PC-3 (cell line): ENCODE results near the gene VSIR. TPM values are rescaled to one million over a fixed set of nuclear protein-coding genes. Genes with fewer than 3 reads are reported as not detected.

Experiments
- ATAC-seq: fragments of 200-7000 bp; cut with Tn5 transposase; 2 replicates; pipeline ENCODE4 v1.9.1; 2020; ENCODE audit warnings: mild to moderate bottlenecking, moderate library complexity
- BruUV-seq: library from RNA; stranded (reverse); fragments of 400-500 nt; replicated peaks from 2 replicates; lab custom pipeline; 2021; lab: Mats Ljungman, UMichigan
- CTCF ChIA-PET: fragments of 300-600 bp; sonication (Branson Sonifier 250); formaldehyde crosslinking; loops from one replicate; lab custom pipeline; 2022; ENCODE audit warnings: antibody characterized with exemption; lab: Charles Lee
- POLR2A ChIA-PET: fragments of 300-600 bp; sonication (Branson Sonifier 250); formaldehyde crosslinking; loops from one replicate; lab custom pipeline; 2022; ENCODE audit warnings: antibody characterized with exemption; ENCODE audit not compliant: unreplicated experiment; lab: Charles Lee
- DNase-seq: peaks from one replicate; pipeline ENCODE4 v3.0.0-alpha.2; 2015
- H2AFZ ChIP-seq: fragments of 300-600 bp; sonication (generic); 2 replicates; pipeline ENCODE4 v1.6.0; 2016; ENCODE audit warnings: antibody characterized with exemption, low read length
- H3F3A ChIP-seq: fragments of 300-600 bp; sonication (generic); one replicate; pipeline ENCODE4 v1.6.0; 2017; ENCODE audit warnings: antibody characterized with exemption, low read length, control low read depth, mild to moderate bottlenecking; ENCODE audit not compliant: unreplicated experiment
- H3K27ac ChIP-seq: fragments of 300-600 bp; sonication (generic); 2 replicates; pipeline ENCODE4 v1.5.1; 2016; ENCODE audit warnings: mild to moderate bottlenecking, low read length
- H3K27me3 ChIP-seq: fragments of 300-600 bp; sonication (generic); 2 replicates; pipeline ENCODE4 v1.6.1; 2016; ENCODE audit warnings: low read length, mixed read lengths
- H3K36me3 ChIP-seq: fragments of 300-600 bp; sonication (generic); 2 replicates; pipeline ENCODE4 v1.6.1; 2016; ENCODE audit warnings: low read depth, mixed run types, low read length, mixed read lengths
- H3K4me1 ChIP-seq: fragments of 300-600 bp; sonication (generic); 2 replicates; pipeline ENCODE4 v1.5.1; 2016; ENCODE audit warnings: low read length; ENCODE audit not compliant: insufficient read depth
- H3K4me2 ChIP-seq: fragments of 300-600 bp; sonication (generic); 2 replicates; pipeline ENCODE4 v1.6.0; 2016; ENCODE audit warnings: low read length
- H3K4me3 ChIP-seq: fragments of 300-600 bp; sonication (generic); 2 replicates; pipeline ENCODE4 v1.5.1; 2016; ENCODE audit warnings: mild to moderate bottlenecking, low read length, mixed read lengths
- H3K79me2 ChIP-seq: fragments of 300-600 bp; sonication (generic); 2 replicates; pipeline ENCODE4 v1.6.1; 2017; ENCODE audit warnings: low read length, mixed read lengths
- H3K9ac ChIP-seq: fragments of 300-600 bp; sonication (generic); 2 replicates; pipeline ENCODE4 v1.6.0; 2016; ENCODE audit warnings: mild to moderate bottlenecking, low read length
- H3K9me2 ChIP-seq: fragments of 300-600 bp; sonication (generic); replicated peaks from 2 replicates; pipeline ENCODE4 v1.6.1; 2016; ENCODE audit warnings: mixed run types, low read length, mixed read lengths
- H3K9me3 ChIP-seq: fragments of 300-600 bp; sonication (generic); 2 replicates; pipeline ENCODE4 v1.6.1; 2016; ENCODE audit warnings: low read length, mixed read lengths
- H4K20me1 ChIP-seq: fragments of 300-600 bp; sonication (generic); 2 replicates; pipeline ENCODE4 v1.6.1; 2016; ENCODE audit warnings: low read length, mixed read lengths
- EZH2 ChIP-seq: fragments of 300-600 bp; sonication (generic); IDR thresholded peaks from one replicate; pipeline ENCODE4 v1.6.1; 2017; ENCODE audit warnings: antibody characterized with exemption, mild to moderate bottlenecking, low read length; ENCODE audit not compliant: unreplicated experiment
- EZH2phosphoT487 ChIP-seq: fragments of 300-600 bp; sonication (generic); IDR thresholded peaks from 2 replicates; pipeline ENCODE4 v1.6.1; 2018; ENCODE audit warnings: mild to moderate bottlenecking, antibody characterized with exemption, low read length, borderline replicate concordance
- intact Hi-C: fragments of 100-400 bp; cut with micrococcal nuclease; formaldehyde crosslinking; loops from 2 replicates; pipeline ENCODE4 v1.9.0; 2023
- total RNA-seq: library from RNA; depleted of rRNA; stranded (reverse); fragments of >200 nt; gene quantifications from 2 replicates; pipeline ENCODE4 v1.2.3, GENCODE V29; 2014
- TF ChIP-seq, protein P1 (sequence below): fragments of 300-600 bp; sonication (generic); conservative IDR thresholded peaks from 2 replicates; pipeline ENCODE4 v1.5.1; 2017; ENCODE audit warnings: antibody characterized with exemption, low read depth, mild to moderate bottlenecking, low read length

The VSIR gene
- total RNA-seq, 1 experiment from 2014 or later = 14.1 TPM

DNA sequence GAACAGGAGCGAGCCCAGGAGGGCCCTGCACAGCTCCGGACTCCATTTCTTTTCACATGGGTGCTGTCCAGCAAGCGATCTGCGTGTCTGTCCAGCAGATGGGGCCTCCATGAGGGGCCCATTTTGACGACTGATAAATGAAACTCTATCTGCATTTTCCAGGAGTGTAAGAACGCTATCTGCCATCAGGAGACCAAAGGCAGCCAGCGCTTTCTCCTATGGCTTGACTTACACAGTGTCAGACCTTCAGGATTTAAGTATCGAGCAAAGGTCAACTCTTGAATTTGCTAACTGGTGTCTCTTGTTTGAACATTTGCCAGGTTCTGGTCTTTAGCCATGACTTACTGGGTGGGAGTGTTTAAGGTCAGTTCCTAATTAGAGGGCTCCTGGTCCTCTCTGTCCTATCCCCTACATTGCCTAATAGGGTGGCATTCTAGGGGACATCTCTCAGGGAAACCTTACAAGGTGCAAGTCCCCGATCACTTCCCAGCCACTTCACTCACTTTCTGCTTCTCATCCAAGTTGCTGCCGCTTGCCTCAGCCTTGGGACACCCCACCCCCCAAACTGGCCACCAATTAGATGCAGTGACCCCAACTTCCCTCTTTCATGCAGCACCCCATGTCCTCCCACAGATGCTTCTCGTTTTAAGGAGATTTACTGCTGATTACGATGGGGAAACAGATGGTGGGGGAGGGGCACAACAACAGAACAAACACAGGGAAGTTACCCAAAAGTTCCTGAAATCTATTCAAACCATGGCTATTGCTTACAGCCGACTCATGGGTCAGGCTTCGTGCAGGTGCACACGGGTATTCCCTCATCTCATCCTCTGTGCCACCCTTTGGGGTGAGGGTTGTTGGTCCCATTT, 20.0 kb downstream of the VSIR start:
- Histone ChIP-seq H3K27ac (no peak overlapping the region), H3K27me3 (no peaks in the 10 kb centered on the region), H3F3A (no peaks in the 10 kb centered on the region), H3K4me3 (no peak overlapping the region), H2AFZ (no peak overlapping the region), H3K36me3 (no peaks in the 10 kb centered on the region), H4K20me1 (no peaks in the 10 kb centered on the region), H3K4me2 (no peak overlapping the region), H3K9ac (no peak overlapping the region), H3K9me3 (no peaks in the 10 kb centered on the region), H3K79me2 (no peaks in the 10 kb centered on the region), H3K9me2 (no peaks in the 10 kb centered on the region), H3K4me1 (no peaks in the 10 kb centered on the region)
- no TSS peak for BruUV-seq
- TF ChIP-seq EZH2 (no peak), EZH2phosphoT487 (no peak)
- TF ChIP-seq, protein P1, sequence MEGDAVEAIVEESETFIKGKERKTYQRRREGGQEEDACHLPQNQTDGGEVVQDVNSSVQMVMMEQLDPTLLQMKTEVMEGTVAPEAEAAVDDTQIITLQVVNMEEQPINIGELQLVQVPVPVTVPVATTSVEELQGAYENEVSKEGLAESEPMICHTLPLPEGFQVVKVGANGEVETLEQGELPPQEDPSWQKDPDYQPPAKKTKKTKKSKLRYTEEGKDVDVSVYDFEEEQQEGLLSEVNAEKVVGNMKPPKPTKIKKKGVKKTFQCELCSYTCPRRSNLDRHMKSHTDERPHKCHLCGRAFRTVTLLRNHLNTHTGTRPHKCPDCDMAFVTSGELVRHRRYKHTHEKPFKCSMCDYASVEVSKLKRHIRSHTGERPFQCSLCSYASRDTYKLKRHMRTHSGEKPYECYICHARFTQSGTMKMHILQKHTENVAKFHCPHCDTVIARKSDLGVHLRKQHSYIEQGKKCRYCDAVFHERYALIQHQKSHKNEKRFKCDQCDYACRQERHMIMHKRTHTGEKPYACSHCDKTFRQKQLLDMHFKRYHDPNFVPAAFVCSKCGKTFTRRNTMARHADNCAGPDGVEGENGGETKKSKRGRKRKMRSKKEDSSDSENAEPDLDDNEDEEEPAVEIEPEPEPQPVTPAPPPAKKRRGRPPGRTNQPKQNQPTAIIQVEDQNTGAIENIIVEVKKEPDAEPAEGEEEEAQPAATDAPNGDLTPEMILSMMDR = no peak
- ATAC-seq (no peak), DNase-seq (no peak)
- ChIA-PET CTCF (no interaction called here), POLR2A (no interaction called here)
- intact Hi-C loops = no loop called here

DNA sequence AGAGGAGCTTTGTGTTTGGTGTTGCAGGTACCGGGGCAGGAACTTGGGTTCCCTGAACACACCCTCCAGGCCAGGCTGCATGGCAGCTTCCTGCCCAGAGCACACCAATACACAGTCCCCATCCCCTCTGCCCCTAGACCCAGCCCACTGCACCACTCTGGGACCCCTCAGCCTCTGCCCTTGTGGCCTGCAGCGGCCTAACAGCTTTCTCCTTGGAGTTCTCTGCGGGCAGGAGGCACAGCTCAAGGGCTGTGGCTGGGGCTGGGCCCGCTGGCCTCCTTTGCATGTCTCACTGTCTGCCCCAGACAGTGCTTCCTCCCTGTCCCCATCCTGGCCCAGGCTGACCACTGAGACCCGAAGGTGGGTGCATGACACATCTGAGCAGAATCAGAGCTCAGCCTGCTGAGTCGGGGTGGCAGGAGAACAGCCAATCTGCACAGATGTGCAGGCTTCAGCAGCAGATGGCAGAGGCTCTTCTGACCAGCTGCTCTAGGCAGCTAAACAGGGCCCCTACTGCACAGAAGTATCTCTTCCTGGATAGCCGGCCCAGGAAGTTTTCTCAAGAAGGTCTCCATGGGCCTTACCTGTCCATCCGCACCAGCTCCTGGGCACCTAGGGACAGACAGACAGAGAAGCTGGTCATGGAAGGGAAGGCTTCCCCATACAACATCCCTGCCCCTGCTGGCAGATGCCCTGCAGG, 20.8 kb downstream of the VSIR start:
- POLR2A ChIA-PET = no interaction called here
- TF ChIP-seq EZH2phosphoT487 (no peak), EZH2 (no peak)
- TF ChIP-seq, protein P1 = no peak
- intact Hi-C loops = no loop called here

More for the DNA sequence above, 20.8 kb downstream of the VSIR start:
- no peak overlapping the region for H3K9ac ChIP-seq
- H3K9me2 ChIP-seq = no peaks in the 10 kb centered on the region
- H2AFZ ChIP-seq = no peak overlapping the region
- H3F3A ChIP-seq = no peaks in the 10 kb centered on the region
- ATAC-seq (no peak), DNase-seq (no peak)
- no TSS peak for BruUV-seq
- CTCF ChIA-PET = no interaction called here
- no peak overlapping the region for H3K27ac ChIP-seq
- no peaks in the 10 kb centered on the region for H3K27me3 ChIP-seq
- H3K4me1 ChIP-seq = no peaks in the 10 kb centered on the region
- H3K4me3 ChIP-seq = no peak overlapping the region
- H3K9me3 ChIP-seq = no peaks in the 10 kb centered on the region
- no peak overlapping the region for H3K4me2 ChIP-seq
- H3K36me3 ChIP-seq = no peaks in the 10 kb centered on the region
- H4K20me1 ChIP-seq = no peaks in the 10 kb centered on the region
- no peaks in the 10 kb centered on the region for H3K79me2 ChIP-seq
